DND-41 (cell line): ENCODE data around the gene PDS5B.
"Not testable (repeated sequence)": the region's sequence is repeated elsewhere in the genome, so short reads cannot be mapped to it uniquely, and the experiment has no call there.

Experiments
- ATAC-seq: fragments of 200-7000 bp; cut with Tn5 transposase; 3 replicates; pipeline ENCODE4 v1.9.1; 2021; ENCODE audit warnings: low read depth; ENCODE audit not compliant: insufficient read depth
- DNase-seq: peaks from one replicate; pipeline ENCODE4 v3.0.0-alpha.2; 2020
- H2AFZ ChIP-seq: 2 replicates; pipeline ENCODE4 v1.6.0; 2012; ENCODE audit warnings: low read depth, low read length
- H3K27ac ChIP-seq: 2 replicates; pipeline ENCODE4 v1.5.1; 2012; ENCODE audit warnings: low read length, inconsistent platforms
- H3K27me3 ChIP-seq: fragments of 200-600 bp; sonication (generic); 2 replicates; pipeline ENCODE4 v1.6.0; 2012; ENCODE audit warnings: low read length, mild to moderate bottlenecking, inconsistent platforms; ENCODE audit not compliant: insufficient read depth, poor library complexity
- H3K36me3 ChIP-seq: 2 replicates; pipeline ENCODE4 v1.5.1; 2012; ENCODE audit warnings: low read length, inconsistent platforms; ENCODE audit not compliant: insufficient read depth
- H3K4me1 ChIP-seq: 2 replicates; pipeline ENCODE4 v1.5.1; 2012; ENCODE audit warnings: mild to moderate bottlenecking, low read length; ENCODE audit not compliant: insufficient read depth
- H3K4me2 ChIP-seq: 2 replicates; pipeline ENCODE4 v1.6.0; 2012; ENCODE audit warnings: mild to moderate bottlenecking, moderate library complexity, low read length, inconsistent platforms; ENCODE audit not compliant: insufficient read depth
- H3K4me3 ChIP-seq, 2 experiments: fragments of 200-600 bp in 1 of 2; shearing (Covaris generic) in 1 of 2; 2 replicates each; pipeline ENCODE4 v1.5.1; 2012 to 2016; ENCODE audit warnings: inconsistent platforms in 2 of 2, low read length in 2 of 2, mild to moderate bottlenecking in 2 of 2, low read depth in 1 of 2, moderate library complexity in 1 of 2
- H3K79me2 ChIP-seq: 2 replicates; pipeline ENCODE4 v1.6.0; 2012; ENCODE audit warnings: low read length, inconsistent platforms; ENCODE audit not compliant: insufficient read depth
- H3K9ac ChIP-seq: 2 replicates; pipeline ENCODE4 v1.6.0; 2012; ENCODE audit warnings: low read depth, mild to moderate bottlenecking, inconsistent platforms, low read length, moderate library complexity
- H3K9me3 ChIP-seq: 2 replicates; pipeline ENCODE4 v1.5.1; 2012; ENCODE audit warnings: low read length, moderate library complexity, mild to moderate bottlenecking, inconsistent platforms; ENCODE audit not compliant: insufficient read depth, severe bottlenecking
- H4K20me1 ChIP-seq: 2 replicates; pipeline ENCODE4 v1.6.0; 2012; ENCODE audit warnings: low read length; ENCODE audit not compliant: insufficient read depth
- CTCF ChIP-seq: IDR thresholded peaks from 2 replicates; pipeline ENCODE4 v1.5.1; 2012; ENCODE audit warnings: borderline replicate concordance, low read length, moderate library complexity, mild to moderate bottlenecking; ENCODE audit not compliant: poor library complexity, severe bottlenecking; ENCODE audit errors: extremely low read depth
- EZH2 ChIP-seq: IDR thresholded peaks from 3 replicates; pipeline ENCODE4 v1.6.1; 2012; ENCODE audit warnings: borderline replicate concordance, low read depth, mild to moderate bottlenecking, moderate library complexity, low read length, inconsistent platforms; ENCODE audit not compliant: severe bottlenecking

The PDS5B gene

GRCh38 chr13:32728327-32728726 lies 142.1 kb downstream of the PDS5B start:
- H3K9me3 ChIP-seq: no peaks in the 10 kb centered on the region
- no peak overlapping the region for H3K4me2 ChIP-seq
- no peak overlapping the region for H2AFZ ChIP-seq
- H3K4me3 ChIP-seq: no peak overlapping the region
- no peak for DNase-seq
- H3K4me1 ChIP-seq: no peaks in the 10 kb centered on the region; the same call in 1 of the 2 replicates
- TF ChIP-seq CTCF: no peak
- TF ChIP-seq EZH2: no peak
- no peaks in the 10 kb centered on the region for H4K20me1 ChIP-seq
- H3K27me3 ChIP-seq: no peaks in the 10 kb centered on the region
- H3K36me3 ChIP-seq: peaks cover 42% of the 10 kb centered on the region
- no peak overlapping the region for H3K27ac ChIP-seq
- H3K9ac ChIP-seq: no peak overlapping the region
- ATAC-seq: no peak
- peaks cover 61% of the 10 kb centered on the region for H3K79me2 ChIP-seq

- not testable (repeated sequence) for H2AFZ ChIP-seq, H3K9me3 ChIP-seq, H3K27me3 ChIP-seq, H4K20me1 ChIP-seq, H3K9ac ChIP-seq, H3K4me3 ChIP-seq, H3K4me1 ChIP-seq, ATAC-seq, H3K4me2 ChIP-seq, H3K27ac ChIP-seq, DNase-seq
- H3K79me2 ChIP-seq: peaks cover 61% of the 10 kb centered on the region
- peaks cover 42% of the 10 kb centered on the region for H3K36me3 ChIP-seq
Observed at GRCh38 chr13:32729097-32729496, 142.8 kb downstream of the PDS5B start.

GRCh38 chr13:32731074-32731473 lies 144.8 kb downstream of the PDS5B start:
- H3K9ac ChIP-seq: no peak overlapping the region
- H3K27ac ChIP-seq: no peak overlapping the region
- H3K36me3 ChIP-seq: peaks cover 40% of the 10 kb centered on the region
- no peak for DNase-seq
- no peaks in the 10 kb centered on the region; the same call in 1 of the 2 replicates for H3K4me1 ChIP-seq
- no peaks in the 10 kb centered on the region for H3K27me3 ChIP-seq
- no peak overlapping the region for H3K4me3 ChIP-seq
- H4K20me1 ChIP-seq: no peaks in the 10 kb centered on the region
- H3K79me2 ChIP-seq: peaks cover 50% of the 10 kb centered on the region
- H2AFZ ChIP-seq: no peak overlapping the region
- no peak overlapping the region for H3K4me2 ChIP-seq
- TF ChIP-seq EZH2 (no peak), CTCF (no peak)
- ATAC-seq: peak; percentile 50; the same call in 1 of the 3 replicates
- no peaks in the 10 kb centered on the region for H3K9me3 ChIP-seq

- Histone ChIP-seq H4K20me1 (no peaks in the 10 kb centered on the region), H3K9me3 (no peaks in the 10 kb centered on the region), H3K27ac (no peak overlapping the region), H3K4me1 (peaks cover under 1% of the 10 kb centered on the region; the same call in 1 of the 2 replicates), H3K4me2 (no peak overlapping the region), H3K9ac (no peak overlapping the region), H3K79me2 (peaks cover 46% of the 10 kb centered on the region), H3K27me3 (no peaks in the 10 kb centered on the region), H3K36me3 (peaks cover 40% of the 10 kb centered on the region), H3K4me3 (no peak overlapping the region), H2AFZ (no peak overlapping the region)
- TF ChIP-seq EZH2 (no peak), CTCF (no peak)
- DNase-seq (no peak), ATAC-seq (0 out of 3 replicates have a peak, but pooled peaks have one; percentile 56)
Observed at GRCh38 chr13:32731576-32731975, 145.3 kb downstream of the PDS5B start.
